Measurements from ENCODE around the gene FTO.

The FTO gene

DNA sequence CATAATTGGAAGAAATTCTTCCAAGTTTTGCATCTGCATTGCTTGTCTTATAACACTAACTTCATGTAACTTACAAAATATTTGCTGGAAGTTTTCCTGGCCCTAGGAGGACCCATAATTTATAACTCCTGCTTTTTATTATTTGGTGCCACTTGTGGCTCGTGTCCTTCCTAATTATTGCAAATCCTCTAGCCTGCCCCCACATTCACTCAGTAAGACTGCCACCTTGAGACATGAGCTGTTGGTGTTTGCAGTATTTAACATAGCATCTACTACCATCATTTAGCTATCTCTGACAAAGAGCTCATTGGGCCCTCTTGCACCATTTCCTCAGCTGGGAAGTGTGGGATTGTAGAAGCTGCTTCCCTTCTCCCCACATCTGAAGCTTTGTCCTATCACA lies 49.5 kb downstream of the FTO start:
- no peak for DNase-seq (ENCODE audit: low read depth, low spot score)

- DNase-seq (ENCODE audit: low read depth, low spot score): no peak
These were observed 51.3 kb downstream of the FTO start for GRCh38 chr16:53755026-53755910.

GRCh38 chr16:53756275-53756996 lies 52.5 kb downstream of the FTO start:
- DNase-seq (ENCODE audit: low read depth, low spot score): no peak

DNA sequence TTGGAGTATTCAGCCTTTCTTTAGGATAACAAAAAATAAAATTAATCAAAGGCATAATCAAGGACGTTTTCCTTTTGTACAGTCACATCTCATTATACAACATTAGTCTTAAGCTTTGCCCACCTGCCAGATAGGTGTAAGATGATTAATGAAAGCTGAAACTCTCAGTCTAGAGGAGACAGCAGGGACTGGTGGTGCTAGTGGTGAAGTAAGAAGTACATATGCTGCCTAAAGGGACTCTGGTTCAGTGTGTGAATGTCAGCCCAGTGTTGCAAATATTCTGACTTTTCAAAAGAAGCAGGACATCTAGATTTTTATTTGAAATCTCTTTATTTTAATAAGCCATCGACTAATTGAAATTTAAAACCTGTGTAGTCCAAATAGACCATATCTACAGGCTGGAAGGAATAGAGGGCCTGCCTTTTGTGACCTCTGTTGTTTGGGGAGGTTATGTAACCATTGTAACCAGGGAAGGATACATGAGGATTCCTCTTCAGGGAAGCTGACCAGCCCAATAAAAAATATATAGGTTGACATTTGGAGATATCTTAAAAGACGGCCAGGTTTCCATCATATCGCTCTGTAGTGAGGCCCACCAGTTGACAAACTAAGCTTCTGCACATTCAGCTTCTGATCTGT lies 54.1 kb downstream of the FTO start:
- no peak for DNase-seq (ENCODE audit: low read depth, low spot score)

DNA sequence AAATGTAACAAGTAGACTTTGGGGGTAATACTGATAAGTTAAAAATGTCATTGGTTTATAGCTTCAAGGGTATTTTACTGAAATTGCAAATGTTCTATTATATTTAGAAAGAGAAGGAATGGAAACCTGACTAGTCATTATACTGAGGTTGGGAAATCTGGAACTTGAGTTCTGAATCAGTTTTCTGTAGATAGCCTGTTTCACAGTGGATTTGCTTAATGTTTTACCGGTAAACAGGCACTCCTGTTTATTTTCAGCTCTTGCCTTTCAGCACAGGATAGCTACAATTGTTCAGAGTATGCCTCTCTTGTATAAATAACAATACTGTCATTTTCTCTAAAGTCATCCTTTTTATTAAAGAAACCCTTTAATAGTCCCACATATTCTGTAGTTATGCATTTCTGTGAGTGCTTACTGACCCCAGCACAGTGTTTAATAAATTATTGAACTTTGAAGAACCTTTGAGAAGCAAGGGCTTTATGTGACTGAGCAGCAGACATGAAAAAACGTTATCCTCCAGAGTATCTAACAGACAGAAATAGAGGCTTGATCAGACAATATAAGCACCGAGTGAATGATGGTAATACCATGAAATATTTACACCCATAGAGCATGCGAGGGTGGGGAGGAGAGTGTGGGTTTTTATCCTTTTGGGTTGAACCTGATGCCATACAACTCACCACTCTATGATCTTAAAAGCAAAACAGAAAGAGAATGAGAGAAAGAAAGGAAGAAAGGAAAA lies 58.2 kb downstream of the FTO start:
- no peak for DNase-seq (ENCODE audit: low read depth, low spot score)

DNA sequence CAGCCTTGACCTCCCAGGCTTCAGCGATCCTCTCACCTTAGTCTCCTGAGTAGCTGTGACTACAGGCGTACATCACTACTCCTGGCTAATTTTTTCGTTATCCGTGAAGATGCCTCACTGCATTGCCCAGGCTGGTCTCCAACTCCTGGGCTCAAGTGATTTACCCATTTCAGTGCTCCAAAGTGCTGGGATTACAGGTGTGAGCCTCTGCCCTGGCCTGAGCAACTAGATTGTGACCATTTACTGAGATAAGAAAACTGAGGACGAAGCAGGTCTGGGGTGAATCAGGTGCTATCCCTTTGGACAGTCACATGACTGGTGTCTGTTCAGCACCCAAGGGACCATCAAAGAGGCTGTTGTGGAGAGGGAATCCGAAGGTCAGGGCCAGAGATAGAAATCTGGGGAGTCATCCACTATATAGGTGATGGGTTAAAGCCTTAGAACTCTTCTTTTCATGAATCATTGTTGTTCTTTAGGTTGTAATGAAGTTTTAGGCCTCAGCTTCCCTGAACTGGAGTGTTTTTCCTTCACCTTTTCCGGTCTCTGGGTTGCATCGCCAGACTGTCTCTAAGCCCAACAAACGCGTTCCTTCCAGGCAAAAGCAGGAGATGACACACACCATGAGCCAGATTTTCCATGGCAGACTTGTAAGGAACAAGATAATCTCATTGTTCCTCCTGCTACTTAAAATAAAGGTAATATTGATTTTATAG lies 62.5 kb downstream of the FTO start:
- DNase-seq (ENCODE audit: low read depth, low spot score): no peak

- DNase-seq (ENCODE audit: low read depth, low spot score): no peak
These were observed 64.2 kb downstream of the FTO start for GRCh38 chr16:53768167-53768566.

GRCh38 chr16:53768593-53768992 lies 64.6 kb downstream of the FTO start:
- DNase-seq (ENCODE audit: low read depth, low spot score): no peak

- DNase-seq (ENCODE audit: low read depth, low spot score): no peak
These were observed 65.2 kb downstream of the FTO start for GRCh38 chr16:53769185-53769584.

- DNase-seq (ENCODE audit: low read depth, low spot score): peak; percentile 49
These were observed 65.8 kb downstream of the FTO start for GRCh38 chr16:53769787-53770186.

GRCh38 chr16:53770641-53771040 lies 66.7 kb downstream of the FTO start:
- DNase-seq (ENCODE audit: low read depth, low spot score): no peak

DNA sequence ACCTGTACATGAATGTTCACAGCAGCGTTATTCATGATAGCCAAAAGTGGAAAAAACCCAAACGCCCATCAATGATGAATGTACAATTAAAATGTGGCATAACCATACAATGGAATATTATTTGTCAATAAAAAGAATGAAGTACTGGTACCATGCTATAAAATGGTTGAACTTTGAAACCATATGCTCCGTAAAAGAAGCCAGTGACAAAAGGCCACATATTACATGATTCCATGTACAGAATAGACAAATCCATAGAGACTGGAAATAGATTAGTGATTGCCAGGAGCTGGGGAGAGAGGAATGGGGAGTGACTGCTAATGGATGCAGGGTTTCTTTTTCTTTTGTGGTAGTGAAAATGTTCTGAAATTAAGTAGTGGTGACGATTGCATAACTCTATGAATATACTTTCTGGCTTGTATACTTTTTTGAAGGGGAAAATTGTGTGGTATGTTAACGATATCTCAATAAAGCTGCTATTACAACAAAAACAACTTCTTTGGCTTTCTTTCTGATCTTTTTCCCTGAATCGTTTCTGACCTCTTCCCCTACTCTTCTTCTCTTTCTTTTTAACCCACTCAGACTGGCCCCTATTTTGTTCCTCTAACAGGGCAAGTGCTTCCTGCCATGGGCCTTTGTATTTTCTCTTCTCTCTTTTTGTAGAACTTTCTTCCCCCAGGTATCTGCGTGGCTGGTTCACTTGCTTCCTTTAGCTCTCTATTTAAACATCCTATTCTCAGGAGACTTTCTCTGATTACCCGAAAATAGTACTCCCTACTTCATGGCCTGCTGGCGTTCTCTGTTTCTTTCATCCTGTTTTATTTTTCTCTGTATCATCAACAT lies 67.9 kb downstream of the FTO start:
- no peak for DNase-seq (ENCODE audit: low read depth, low spot score)

GRCh38 chr16:53773150-53773846 lies 69.3 kb downstream of the FTO start:
- DNase-seq (ENCODE audit: low read depth, low spot score): peak; percentile 31

GRCh38 chr16:53773881-53774280 lies 69.9 kb downstream of the FTO start:
- no peak for DNase-seq (ENCODE audit: low read depth, low spot score)

- no peak for DNase-seq (ENCODE audit: low read depth, low spot score)
These were observed 71.3 kb downstream of the FTO start for GRCh38 chr16:53775106-53775820.

GRCh38 chr16:53775821-53776431 lies 72.0 kb downstream of the FTO start:
- DNase-seq (ENCODE audit: low read depth, low spot score): peak; percentile 49

GRCh38 chr16:53779186-53779585 lies 75.2 kb downstream of the FTO start:
- no peak for DNase-seq (ENCODE audit: low read depth, low spot score)

- peak; percentile 49 for DNase-seq (ENCODE audit: low read depth, low spot score)
These were observed 76.1 kb downstream of the FTO start for GRCh38 chr16:53780051-53780450.

All from ELF-1 (cell line).